Effector memory CD8-positive, alpha-beta T cell (primary cell): ENCODE results near the gene C9orf153.

ENCODE experiments used
- ATAC-seq: fragments of 150-1000 bp; cut with Tn5 transposase; replicated peaks from 2 replicates; pipeline ENCODE4 v1.10.0; 2021; ENCODE audit warnings: mild to moderate bottlenecking, moderate library complexity
- DNase-seq, 3 experiments: peaks; one replicate each; pipeline ENCODE4 v3.0.0; 2021
- H3K27ac Mint-ChIP-seq, 2 donors: one replicate each; pipeline ENCODE4 v1.8.0; 2022; ENCODE audit warnings: mild to moderate bottlenecking in 2 of 2, mixed read lengths in 2 of 2, moderate library complexity in 2 of 2
- H3K27me3 Mint-ChIP-seq, 2 donors: one replicate each; pipeline ENCODE4 v1.8.0; 2022; ENCODE audit warnings: mixed read lengths in 2 of 2
- H3K36me3 Mint-ChIP-seq: one replicate; pipeline ENCODE4 v1.8.0; 2022; ENCODE audit warnings: mild to moderate bottlenecking, moderate library complexity, mixed read lengths; ENCODE audit not compliant: insufficient read depth
- H3K4me1 Mint-ChIP-seq, 2 donors: one replicate each; pipeline ENCODE4 v1.8.0; 2022; ENCODE audit warnings: low read depth in 2 of 2, mixed read lengths in 2 of 2
- H3K4me3 Mint-ChIP-seq, 2 donors: one replicate each; pipeline ENCODE4 v1.8.0; 2022; ENCODE audit warnings: mild to moderate bottlenecking in 2 of 2, mixed read lengths in 2 of 2, moderate library complexity in 2 of 2
- H3K9me3 Mint-ChIP-seq, 2 donors: one replicate each; pipeline ENCODE4 v1.8.0; 2022; ENCODE audit warnings: mixed read lengths in 2 of 2

The C9orf153 gene

GRCh38 chr9:86176468-86176867 is 83.0 kb downstream of the C9orf153 start:
- H3K27ac Mint-ChIP-seq, result no peak overlapping the region
- no peaks in the 10 kb centered on the region for H3K36me3 Mint-ChIP-seq
- H3K4me3 Mint-ChIP-seq, result no peak overlapping the region
- no peaks in the 10 kb centered on the region for H3K4me1 Mint-ChIP-seq
- ATAC-seq (no peak), DNase-seq (no peak)
- H3K9me3 Mint-ChIP-seq, result no peaks in the 10 kb centered on the region
- H3K27me3 Mint-ChIP-seq, result peaks cover 8 to 32% of the 10 kb centered on the region in 2 donors

GRCh38 chr9:86175743-86176456 is 83.6 kb downstream of the C9orf153 start:
- Mint-ChIP-seq H3K27ac (no peak overlapping the region), H3K9me3 (peaks cover 0 to 1% of the 10 kb centered on the region in 2 donors), H3K4me1 (no peaks in the 10 kb centered on the region), H3K27me3 (peaks cover 13 to 32% of the 10 kb centered on the region in 2 donors), H3K4me3 (no peak overlapping the region), H3K36me3 (no peaks in the 10 kb centered on the region)
- ATAC-seq (no peak), DNase-seq (no peak)

GRCh38 chr9:86175223-86175622 is 84.2 kb downstream of the C9orf153 start:
- Mint-ChIP-seq H3K4me1 (no peaks in the 10 kb centered on the region), H3K27ac (no peak overlapping the region), H3K36me3 (no peaks in the 10 kb centered on the region), H3K9me3 (peaks cover 0 to 1% of the 10 kb centered on the region in 2 donors), H3K4me3 (no peak overlapping the region), H3K27me3 (peaks cover 13 to 32% of the 10 kb centered on the region in 2 donors)
- DNase-seq (no peak), ATAC-seq (no peak)
